LHCN-M2 (cell line): Measurements from ENCODE around the gene TCF7L2. TPM values are rescaled to one million over a fixed set of nuclear protein-coding genes. Genes with fewer than 3 reads are reported as not detected.

Source experiments
- DNase-seq: peaks from one replicate; pipeline ENCODE4 v3.0.0-alpha.2; 2012; ENCODE audit warnings: low read depth
- total RNA-seq: library from RNA; depleted of rRNA; stranded (reverse); fragments of >200 nt; gene quantifications from 2 replicates; pipeline ENCODE4 v1.2.3, GENCODE V29; 2014

TCF7L2 gene
- total RNA-seq, 1 experiment from 2014 or later, result 3.4 TPM

DNA sequence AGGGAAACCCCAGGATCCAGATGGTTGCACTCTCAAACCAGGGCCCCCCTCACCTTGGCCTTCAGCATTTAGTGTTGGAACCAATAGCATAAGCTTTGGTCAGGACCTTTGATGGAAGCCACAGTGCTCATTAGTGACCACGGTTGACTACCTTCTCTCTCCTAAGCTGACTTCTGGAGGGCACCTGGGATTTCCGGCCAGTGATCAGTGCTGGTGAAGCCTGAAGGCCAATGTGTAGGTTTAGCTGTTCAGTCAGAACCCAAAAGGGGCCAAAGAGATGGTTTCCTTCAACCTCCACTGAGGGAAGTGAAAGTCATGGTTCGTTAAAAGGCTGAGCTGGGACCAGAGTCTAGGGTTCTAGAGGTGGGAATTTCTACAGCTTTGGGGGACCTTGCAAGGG is 46.4 kb downstream of the TCF7L2 start:
- no peak for DNase-seq

DNA sequence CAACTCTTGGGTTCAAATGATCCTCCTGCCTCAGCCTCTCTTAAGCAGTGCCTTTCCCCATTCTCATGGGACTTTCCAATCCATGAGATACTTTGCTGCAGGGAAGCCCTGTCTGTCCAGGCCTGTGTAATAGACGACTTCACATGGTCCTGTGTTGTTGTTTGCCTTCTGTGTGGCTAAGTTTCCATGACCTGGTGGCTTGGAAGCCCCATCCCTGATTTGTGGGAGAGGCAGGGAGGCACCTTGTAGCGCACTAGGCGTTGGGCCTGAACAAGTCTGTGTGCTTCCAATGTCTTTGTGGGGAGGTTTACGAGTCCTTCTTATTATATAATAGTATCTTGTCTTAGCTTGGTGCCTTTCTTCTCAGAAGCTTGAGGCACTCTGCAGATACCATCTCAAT is 49.1 kb downstream of the TCF7L2 start:
- no peak for DNase-seq

DNA sequence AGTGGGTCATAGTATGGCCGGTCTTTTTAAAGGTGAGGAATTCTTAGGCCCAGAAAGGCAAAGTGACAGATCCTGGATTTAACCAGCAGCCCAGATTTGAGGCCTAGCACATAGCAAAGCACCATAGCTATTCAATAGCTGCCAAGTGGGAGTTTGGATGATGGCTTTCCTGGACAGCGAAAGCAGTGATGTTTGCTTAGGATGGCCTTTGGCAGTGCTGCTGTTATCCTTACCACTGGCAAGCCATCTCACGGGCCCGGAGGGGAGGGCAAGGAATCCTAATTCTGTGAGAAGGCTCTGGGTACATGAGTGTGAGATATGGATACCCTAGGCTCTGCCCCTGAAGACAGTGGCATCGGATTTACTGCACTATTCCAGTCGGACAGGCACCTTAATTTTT is 50.4 kb downstream of the TCF7L2 start:
- no peak for DNase-seq

DNA sequence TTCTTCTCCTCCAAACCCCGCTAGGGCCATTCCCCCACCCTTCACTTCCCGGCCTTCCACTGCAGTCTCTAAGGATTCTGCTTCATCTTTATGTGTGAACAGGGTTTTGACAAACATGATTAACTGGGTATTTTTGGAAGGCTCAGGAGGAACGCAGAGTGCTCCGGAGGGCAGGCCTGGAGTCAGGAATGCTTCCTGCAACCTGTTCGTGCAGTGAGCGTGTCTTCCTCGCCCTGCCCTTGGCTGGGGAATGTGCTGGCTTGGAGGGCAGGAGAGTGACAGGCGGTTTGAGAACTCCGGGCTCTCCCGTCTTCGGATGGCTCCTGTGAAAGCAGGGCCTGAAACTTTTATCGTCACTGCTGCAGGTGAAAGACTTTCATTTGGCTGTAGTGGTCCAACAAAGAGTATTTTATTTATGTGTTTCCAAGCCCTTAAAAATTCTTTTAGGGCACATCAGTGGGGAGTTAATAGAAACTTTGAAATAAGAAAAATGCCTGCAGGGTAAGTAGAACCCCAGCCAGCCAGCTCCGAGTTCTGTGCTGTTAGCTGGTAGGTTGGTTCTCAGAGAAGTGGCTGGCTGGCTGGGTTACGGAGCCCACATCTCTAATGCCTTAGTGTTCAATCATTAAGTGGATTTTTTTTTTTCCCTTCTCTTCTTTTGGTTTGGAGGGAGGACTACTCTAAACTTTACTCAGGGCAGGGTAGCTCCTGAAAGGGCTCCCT is 51.0 kb downstream of the TCF7L2 start:
- DNase-seq, result no peak

DNA sequence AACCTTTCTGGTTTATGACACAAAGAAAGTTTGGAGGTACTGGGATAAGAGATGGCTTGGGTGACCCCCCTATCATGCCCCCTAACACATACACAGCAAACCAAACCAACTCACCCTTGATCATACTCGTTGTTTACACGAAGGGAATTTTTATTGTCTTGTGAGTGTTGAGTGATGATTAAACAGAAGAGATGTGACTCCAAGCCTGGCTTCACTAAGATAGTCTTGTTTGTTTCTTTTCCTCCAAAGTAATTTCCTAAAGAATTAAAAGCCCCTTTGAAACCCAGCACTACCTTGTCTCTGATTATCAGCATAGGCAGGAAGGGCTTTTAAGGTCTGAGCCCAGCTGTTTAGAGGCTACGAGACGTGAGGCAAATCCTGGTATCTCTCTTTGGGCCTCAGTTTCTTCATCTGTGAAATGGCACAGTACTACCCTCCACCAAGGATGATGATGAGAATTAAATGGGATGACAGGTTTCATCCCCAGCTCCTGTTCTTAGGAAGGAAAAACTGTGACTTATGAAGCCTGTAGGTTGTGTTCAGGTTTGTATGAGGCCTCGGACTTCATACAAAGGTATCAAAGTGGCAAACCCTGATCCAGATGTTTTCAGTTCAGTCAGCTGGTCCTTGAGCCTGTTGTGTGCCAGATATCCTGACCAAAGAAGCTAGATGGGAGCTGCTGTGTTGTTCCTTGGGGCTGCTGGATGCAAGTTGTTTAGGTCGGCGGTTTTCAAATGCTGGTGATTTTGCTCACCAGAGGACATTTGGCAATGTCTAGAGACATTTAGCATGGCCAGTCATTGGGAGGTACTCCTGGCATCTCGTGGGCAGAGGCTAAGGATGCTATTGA is 51.8 kb downstream of the TCF7L2 start:
- no peak for DNase-seq

DNA sequence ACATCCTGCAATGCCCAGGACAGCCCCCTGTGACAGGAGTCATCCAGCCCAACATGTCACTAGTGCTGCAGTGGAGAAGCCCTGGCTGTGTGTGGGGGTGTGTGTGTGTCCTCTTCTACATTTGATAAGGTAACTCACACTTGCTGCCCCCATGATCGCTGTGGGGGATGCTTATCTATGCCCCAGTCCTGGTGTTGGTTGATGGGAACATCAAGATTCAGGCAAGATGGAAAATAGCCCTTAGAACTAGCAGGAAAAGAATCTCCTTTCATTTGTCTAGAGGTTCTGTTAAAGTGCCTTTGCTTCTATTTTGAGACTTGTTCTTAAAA is 52.4 kb downstream of the TCF7L2 start:
- DNase-seq, result no peak

DNA sequence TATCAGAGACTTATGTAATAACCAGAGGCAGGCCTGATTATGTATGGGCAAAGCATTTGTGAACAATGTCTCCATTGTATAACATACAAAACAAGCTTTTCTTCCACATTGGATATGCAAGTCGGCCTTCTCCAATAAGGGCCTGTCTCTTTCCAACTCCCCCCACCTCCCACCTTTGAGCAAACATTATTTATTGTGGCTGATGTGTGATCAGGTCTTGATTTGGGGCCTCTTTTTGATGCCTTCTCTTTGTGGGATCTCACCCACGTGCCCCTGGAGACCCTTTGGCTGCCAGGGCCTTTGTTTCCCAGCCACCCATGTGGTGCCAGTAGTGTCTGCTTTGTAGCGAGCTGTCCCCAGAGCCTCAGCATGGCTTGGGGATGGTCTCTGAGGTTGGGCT is 53.0 kb downstream of the TCF7L2 start:
- DNase-seq, result no peak

DNA sequence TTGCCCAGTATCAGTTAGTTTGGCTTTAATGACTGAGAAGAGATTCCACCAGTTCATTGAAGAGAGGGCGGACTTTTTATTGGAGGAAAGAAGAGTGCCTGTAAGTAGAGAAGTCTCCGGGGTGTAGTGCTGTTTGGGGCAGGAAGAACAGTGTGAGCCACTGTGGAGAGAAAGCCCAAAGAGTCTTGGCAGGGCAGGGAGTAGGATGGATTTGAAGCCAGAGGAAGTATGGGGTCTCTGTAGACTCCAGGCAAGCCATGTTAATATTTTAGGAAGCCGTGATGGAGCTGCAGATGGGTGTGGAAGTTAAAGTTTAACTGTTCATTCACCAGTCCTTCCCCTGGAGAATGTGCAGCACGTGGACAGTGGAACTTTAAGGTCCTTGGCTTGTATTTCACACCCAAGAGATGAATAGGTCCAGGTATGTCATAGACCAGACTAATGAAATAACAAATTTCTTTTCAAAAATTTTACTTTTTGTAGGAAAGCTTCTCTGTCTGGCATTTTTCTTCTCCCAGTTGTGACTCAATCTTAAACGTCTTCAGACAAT is 54.1 kb downstream of the TCF7L2 start:
- no peak for DNase-seq

DNA sequence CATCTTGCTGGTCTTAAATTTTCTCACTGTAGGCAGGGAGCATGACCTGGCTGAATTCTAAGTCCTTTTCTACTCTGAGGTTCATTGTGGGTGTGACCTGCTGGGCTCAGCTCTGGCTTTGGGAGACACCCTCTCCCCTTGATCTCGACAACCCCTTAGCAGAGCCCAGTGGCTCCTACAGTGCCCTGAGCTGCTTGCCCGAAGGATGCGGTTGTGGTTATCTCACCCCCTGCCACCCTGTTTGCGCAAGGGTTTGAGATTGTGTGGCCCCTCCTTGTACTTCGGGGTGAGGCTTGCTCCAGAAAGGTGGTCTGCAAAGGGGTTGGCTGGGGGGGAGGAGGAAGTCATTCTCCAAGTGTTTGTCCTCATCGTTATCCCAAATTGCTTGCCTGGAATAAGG is 55.3 kb downstream of the TCF7L2 start:
- no peak for DNase-seq

DNA sequence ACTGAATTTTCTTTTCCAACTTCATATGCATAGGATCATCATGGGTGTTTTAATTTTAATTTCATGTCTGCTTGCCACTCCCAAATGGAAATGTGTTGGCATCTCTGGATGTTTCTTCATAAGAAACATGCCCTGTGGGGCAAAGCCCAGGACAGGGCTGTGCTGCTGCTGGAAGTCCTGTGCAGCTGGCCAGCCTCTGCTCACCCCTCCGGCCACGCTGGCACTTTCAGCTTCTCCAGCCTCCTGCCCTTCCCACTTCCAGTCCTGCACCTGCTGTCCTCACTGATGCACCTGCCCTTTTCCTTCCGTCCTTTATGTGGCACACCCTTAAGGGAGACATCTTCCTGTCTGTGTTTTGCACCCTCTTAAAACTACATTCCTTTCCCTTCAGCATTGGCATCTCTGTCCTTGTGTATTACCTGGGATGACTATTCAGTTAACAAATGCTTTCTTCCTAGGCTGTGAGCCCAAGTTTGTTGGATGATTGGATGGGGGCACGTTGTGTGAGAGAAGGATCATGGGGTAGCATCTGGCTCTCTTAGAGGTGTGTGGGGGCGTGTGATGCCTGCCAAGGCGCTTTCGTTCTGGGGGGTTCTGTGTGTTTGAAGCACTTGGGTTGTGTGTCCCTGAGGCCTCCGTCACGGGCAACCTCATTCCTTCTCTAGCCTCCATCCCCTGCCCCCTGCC is 56.8 kb downstream of the TCF7L2 start:
- no peak for DNase-seq

DNA sequence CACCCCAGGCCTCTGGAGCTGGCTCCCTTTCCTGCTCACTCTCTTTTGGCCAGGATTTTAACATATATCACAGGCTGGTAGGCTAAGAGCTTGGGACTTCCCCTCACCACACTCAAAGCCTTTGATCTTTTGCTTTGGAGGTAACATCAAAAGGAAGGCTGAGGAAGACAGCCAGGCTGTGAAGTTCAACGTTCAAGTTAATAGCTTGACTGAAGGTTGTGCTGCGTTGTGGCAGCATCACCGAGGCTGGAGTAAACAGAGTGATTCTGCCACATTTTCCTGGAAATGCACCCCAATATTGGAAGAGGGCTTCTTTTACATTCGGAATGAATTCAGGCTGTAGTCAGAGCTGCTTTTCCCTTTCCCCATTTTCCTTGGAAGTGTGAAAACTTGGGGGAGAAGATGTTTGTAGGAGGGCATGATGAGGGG is 57.3 kb downstream of the TCF7L2 start:
- no peak for DNase-seq

DNA sequence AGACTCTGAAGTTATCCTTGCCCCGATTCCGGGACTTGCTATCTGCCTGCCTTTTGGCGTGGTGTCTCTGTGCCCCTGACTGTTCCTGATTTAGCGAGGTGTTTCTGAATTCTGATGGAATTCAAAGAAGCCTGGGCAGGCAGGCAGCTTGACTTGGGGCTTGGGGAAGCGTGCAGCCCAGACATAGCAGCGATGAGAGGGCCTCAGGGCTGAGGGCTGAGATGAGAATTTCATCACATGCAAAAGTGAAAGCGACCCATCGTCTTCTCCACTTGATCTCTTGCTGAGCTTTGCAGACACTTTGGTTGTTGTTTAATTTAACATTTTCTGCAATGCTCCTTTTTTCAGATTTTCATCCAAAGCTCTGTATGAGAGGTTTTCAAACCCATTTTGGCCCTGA is 57.8 kb downstream of the TCF7L2 start:
- DNase-seq, result no peak

DNA sequence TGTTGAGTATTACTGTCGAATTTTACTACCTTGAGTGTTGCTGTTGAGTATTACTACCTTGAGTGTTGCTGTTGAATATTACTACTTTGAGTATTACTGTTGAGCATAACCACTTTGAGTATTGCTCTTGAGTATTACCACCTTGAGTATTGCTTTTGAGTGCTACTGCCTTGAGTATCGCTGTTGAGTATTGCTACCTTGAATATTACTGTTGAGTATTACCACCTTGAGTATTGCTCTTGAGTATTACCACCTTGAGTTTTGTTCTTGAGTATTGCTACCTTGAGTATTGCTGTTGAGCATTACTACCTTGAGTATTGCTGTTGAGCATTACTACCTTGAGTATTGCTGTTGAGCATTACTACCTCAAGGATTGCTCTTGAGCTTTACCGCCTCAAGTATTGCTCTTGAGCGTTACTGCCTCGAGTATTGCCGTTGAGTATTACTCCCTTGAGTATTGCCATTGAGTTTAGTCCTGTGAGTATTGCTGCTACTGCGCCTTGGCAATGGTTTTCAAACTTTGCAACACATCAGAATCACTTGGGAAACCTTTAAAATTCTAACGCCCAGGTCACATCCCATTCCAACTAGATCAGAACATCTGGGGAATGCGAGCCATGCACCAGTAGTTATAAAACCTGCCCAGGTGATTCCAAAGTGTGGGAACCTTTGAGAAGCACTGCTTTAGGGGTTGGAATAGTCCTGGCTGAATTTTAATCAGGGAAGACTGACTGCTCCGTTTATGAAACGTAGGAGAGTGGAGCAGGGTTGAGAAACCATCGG is 61.7 kb downstream of the TCF7L2 start:
- no peak for DNase-seq

DNA sequence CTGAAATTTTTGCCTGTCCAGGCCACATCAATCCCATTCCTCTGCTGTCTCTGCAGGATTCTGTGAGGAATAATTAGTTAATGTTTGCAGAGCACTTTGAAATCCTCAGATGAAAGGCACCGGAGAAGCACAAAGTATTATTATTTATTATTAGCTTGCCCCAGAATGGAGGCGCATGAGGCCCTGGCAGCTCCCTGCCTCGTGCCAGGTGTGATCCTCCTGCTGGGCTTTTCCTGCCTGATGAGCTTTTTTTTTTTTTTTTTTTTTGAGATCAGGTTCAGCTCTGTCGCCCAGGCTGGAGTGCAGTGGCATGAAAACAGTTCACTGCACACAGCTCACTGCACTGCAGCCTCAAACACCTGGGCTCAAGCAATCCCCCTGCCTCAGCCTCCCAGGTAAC is 65.2 kb downstream of the TCF7L2 start:
- DNase-seq, result no peak

DNA sequence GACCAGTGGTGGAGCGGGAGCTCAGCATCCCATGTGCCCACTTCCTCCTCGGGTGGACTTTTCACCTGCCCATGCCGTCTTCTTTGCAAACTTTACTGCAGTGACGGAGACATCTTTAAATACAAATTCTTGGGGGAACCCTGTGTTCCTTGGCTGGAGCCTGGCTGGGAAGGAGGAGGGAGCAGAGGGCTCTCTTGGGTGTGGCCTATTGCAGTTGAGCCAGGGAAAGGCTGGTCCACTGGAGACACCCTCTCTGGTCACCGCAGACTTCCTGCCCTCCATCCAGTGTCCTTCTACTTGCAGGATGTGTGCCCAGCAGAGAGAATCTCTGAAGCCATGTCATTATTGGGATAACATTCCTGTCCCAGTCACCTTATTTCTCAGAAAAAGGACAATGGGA is 67.3 kb downstream of the TCF7L2 start:
- no peak for DNase-seq

DNA sequence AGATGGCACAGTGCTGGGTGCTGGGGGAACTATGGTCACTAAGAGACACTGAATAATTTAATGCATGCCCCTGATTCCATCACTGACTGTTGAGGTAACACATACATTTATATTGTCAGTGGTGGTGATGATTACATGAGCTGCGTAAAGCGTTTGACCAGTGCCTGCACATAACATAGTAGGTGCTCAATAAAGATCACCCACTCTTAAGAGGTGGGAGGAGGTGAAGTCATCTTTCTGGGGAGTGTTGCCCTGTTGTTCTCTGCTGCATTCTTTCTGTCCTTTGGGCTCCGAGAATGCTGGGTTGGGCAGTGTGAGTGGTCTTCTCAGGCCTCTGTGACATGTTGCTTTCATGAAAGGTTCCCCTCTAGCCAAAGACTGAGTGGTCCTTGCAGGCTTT is 68.0 kb downstream of the TCF7L2 start:
- no peak for DNase-seq

DNA sequence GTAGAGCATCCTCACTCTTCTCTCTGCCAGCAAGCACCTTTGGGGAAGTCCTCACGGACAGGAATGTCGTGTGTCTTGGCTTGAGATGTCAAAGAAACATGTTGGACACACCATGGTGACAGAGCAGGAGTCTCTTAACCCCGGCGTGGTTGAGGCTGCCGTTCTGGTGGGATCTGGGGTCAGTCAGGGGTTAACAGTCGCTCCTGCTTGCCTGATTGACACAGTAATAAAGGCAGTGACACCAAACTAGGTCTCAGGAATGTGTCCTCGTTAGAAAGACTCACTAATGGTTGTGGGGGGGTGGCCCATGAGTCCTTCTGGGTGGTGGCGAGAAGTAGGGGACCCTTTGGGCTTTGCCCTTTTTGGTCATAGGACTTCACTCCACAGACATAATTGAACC is 69.0 kb downstream of the TCF7L2 start:
- no peak for DNase-seq

DNA sequence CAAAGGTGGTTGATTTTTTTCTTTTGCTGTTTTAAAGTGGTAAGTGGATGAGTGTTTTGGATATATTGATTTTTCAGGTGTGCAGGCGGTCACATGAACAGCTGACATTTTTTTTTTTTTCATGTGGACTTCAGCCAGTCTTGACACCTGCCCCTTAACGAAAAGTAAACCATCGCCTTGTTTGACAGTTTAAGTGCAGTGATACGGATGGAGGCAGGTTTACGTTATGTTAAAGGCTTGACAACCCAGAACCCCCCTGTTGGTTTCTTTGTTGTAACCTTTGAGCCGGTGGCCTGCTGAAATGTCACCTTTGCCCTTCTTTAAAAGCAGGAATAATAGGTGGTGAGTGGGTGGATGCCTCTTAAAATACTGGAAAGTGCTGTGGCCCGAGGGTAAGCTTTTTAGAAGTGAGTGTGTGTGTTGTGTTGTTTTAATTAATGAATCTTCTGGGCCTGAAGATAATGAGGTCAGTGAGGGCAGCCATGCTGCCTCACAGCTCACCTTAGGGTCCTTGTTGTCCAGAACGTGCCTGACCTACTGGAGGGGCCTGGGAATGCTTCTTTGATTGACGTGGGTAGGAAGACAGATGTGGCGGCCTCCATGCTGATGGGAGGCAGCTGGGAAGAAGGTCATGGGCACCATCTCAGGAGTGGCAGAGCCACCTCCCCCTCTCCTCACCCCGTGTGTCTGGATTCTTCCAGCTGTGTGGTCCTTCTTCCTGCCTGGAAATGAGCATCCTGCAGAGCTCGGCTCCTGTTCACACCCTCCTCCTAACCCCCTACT is 69.8 kb downstream of the TCF7L2 start:
- no peak for DNase-seq

DNA sequence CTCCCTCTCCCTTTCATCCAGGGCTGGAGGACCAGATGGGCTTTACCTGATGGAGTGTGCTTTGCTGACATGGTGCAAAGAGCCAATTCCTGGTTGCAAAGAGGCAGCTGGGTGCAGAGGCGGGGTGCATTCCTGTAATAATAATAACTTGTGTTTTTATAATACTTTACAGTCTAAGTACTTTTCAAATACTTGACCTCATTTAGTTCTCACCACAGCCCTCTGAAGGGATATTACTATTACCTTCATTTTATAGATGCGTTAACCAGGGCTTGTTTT is 70.4 kb downstream of the TCF7L2 start:
- DNase-seq, result no peak

DNA sequence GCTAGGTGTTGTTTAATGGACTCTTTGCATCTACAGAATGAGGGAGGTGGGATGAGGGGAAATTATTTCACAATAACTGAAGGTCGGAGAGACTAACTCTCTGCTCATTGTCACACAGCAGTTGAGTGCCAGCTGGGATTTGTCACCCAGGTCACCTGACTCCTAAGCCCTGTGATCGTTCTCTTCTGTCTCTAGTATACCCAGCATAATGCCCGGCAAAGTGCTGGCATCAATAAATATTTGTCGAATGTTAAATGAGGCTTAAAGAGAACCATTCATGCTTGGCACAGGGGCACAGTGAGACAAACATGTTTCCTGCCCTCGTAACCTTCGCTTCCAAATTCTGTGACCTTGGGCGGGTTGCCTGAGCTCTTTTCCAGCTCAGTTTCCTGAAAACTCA is 70.8 kb downstream of the TCF7L2 start:
- no peak for DNase-seq
